Caco-2 (cell line): ENCODE data around the gene UCK1. TPM values are rescaled to one million over a fixed set of nuclear protein-coding genes. Genes with fewer than 3 reads are reported as not detected.

Experiments used
- BruUV-seq: library from RNA; stranded (reverse); fragments of 400-500 nt; replicated peaks from 2 replicates; lab custom pipeline; 2021; lab: Mats Ljungman, UMichigan
- CTCF ChIA-PET: fragments of 300-600 bp; sonication (Branson Sonifier 250); formaldehyde crosslinking; loops from one replicate; lab custom pipeline; 2022; ENCODE audit warnings: antibody characterized with exemption; lab: Charles Lee
- POLR2A ChIA-PET: fragments of 300-600 bp; sonication (Branson Sonifier 250); formaldehyde crosslinking; loops from one replicate; lab custom pipeline; 2022; ENCODE audit warnings: antibody characterized with exemption; lab: Charles Lee
- DNase-seq, 2 experiments: peaks; one replicate each; pipeline versions ENCODE4 v3.0.0 to v3.0.0-alpha.2; 2020 to 2022
- H3K27me3 ChIP-seq: replicated peaks from 2 replicates; pipeline ENCODE4 v1.6.0; 2011; ENCODE audit warnings: low read length; ENCODE audit not compliant: control insufficient read depth, insufficient read depth
- H3K36me3 ChIP-seq: 2 replicates; pipeline ENCODE4 v1.5.1; 2011; ENCODE audit warnings: low read length; ENCODE audit not compliant: control insufficient read depth, insufficient read depth
- H3K4me1 ChIP-seq: fragments of 250-450 bp; sonication (Bioruptor Pico); 2 replicates; pipeline ENCODE4 v1.5.1; 2020; ENCODE audit warnings: mild to moderate bottlenecking
- H3K4me3 ChIP-seq: 2 replicates; pipeline ENCODE4 v1.5.1; 2011; ENCODE audit warnings: low read depth, mild to moderate bottlenecking, control low read depth, low read length
- H3K9me3 ChIP-seq: fragments of 250-450 bp; sonication (Bioruptor Pico); 2 replicates; pipeline ENCODE4 v1.5.1; 2020; ENCODE audit warnings: mild to moderate bottlenecking, moderate library complexity
- H3K27ac Mint-ChIP-seq: one replicate; pipeline ENCODE4 v1.8.0; 2022; ENCODE audit warnings: mixed read lengths; ENCODE audit not compliant: unreplicated experiment
- H3K27me3 Mint-ChIP-seq: one replicate; pipeline ENCODE4 v1.8.0; 2022; ENCODE audit warnings: mixed read lengths; ENCODE audit not compliant: insufficient read depth, unreplicated experiment
- H3K36me3 Mint-ChIP-seq: one replicate; pipeline ENCODE4 v1.8.0; 2022; ENCODE audit warnings: mild to moderate bottlenecking, mixed read lengths; ENCODE audit not compliant: insufficient read depth, unreplicated experiment
- H3K4me1 Mint-ChIP-seq: one replicate; pipeline ENCODE4 v1.8.0; 2022; ENCODE audit warnings: low read depth, mixed read lengths; ENCODE audit not compliant: unreplicated experiment
- H3K4me3 Mint-ChIP-seq: one replicate; pipeline ENCODE4 v1.8.0; 2022; ENCODE audit warnings: mild to moderate bottlenecking, moderate library complexity, mixed read lengths; ENCODE audit not compliant: unreplicated experiment
- H3K9me3 Mint-ChIP-seq: one replicate; pipeline ENCODE4 v1.8.0; 2022; ENCODE audit warnings: mixed read lengths; ENCODE audit not compliant: unreplicated experiment
- intact Hi-C: fragments of 100-400 bp; cut with micrococcal nuclease; formaldehyde crosslinking; loops from one replicate; pipeline ENCODE4 v1.10.0; 2022; ENCODE audit not compliant: unreplicated experiment
- total RNA-seq: library from RNA; stranded (reverse); gene quantifications from 2 replicates; pipeline ENCODE4 v1.2.3, GENCODE V29; 2022
- TF ChIP-seq, protein P1 (sequence below), 2 experiments: fragments of 200-600 bp in 1 of 2; IDR thresholded peaks; 1 replicate in 1 of 2; 2 replicates in 1 of 2; pipeline versions ENCODE4 v1.5.1 to v1.8.0; 2011 to 2022; ENCODE audit warnings: antibody characterized with exemption in 1 of 2, control low read depth in 1 of 2, inconsistent platforms in 1 of 2, low read depth in 1 of 2, low read length in 1 of 2, mild to moderate bottlenecking in 1 of 2, moderate library complexity in 1 of 2; ENCODE audit not compliant: insufficient read depth in 1 of 2, severe bottlenecking in 1 of 2, unreplicated experiment in 1 of 2

UCK1 gene
- total RNA-seq, 1 experiment from 2014 or later = 25.7 TPM

DNA sequence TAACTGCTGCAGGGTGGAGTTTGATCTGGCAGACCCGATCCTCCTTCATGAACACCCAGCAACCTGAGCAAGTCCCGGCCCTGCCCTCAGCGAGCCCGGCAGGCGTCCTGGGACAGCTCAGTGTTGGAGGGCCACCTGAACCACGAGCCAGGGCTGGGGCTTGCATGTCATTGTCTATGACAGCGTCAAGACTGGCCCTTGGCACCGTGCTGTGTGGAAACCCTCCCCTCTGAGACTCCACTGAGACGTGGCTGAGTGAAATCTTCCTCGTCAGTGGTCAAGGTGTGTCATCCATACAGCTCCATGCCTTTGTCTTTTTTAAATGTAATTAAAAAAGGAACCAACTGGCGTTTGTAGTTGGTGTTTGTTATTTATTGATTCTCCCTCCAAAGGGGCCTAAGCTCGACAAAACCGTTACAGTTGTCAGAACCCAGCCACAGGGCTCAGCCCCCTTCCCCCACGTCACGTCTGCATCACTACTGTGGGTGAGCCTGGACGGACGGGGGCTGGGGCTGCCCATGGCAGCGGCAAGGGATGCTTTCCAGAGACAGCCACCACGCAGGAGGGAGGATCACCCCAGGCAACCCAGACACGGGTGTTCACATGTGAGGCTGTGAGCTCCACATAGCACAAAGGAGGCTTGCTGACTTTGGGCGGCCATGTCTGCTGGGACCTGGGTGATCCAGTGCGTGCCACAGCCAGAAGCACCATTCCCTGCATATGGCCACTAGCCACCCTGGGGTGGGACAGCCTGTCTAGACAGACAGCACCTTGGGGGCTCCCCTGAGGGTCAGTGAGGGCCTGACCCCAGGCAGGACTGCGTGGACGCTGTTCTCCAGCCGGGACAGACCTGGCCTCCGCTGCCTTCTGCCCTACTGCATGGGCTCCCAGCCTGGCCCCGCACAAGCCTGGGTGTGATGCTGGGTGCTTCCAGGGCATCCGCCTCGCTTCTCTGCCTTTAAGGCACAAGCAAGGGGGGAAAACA, 7.3 kb downstream of the UCK1 start:
- Mint-ChIP-seq H3K4me3 (no peak overlapping the region), H3K4me1 (no peaks in the 10 kb centered on the region), H3K36me3 (peaks cover 63% of the 10 kb centered on the region), H3K9me3 (no peaks in the 10 kb centered on the region), H3K27me3 (no peaks in the 10 kb centered on the region), H3K27ac (no peak overlapping the region)
- ChIA-PET CTCF (no interaction called here), POLR2A (no interaction called here)
- TF ChIP-seq, protein P1, sequence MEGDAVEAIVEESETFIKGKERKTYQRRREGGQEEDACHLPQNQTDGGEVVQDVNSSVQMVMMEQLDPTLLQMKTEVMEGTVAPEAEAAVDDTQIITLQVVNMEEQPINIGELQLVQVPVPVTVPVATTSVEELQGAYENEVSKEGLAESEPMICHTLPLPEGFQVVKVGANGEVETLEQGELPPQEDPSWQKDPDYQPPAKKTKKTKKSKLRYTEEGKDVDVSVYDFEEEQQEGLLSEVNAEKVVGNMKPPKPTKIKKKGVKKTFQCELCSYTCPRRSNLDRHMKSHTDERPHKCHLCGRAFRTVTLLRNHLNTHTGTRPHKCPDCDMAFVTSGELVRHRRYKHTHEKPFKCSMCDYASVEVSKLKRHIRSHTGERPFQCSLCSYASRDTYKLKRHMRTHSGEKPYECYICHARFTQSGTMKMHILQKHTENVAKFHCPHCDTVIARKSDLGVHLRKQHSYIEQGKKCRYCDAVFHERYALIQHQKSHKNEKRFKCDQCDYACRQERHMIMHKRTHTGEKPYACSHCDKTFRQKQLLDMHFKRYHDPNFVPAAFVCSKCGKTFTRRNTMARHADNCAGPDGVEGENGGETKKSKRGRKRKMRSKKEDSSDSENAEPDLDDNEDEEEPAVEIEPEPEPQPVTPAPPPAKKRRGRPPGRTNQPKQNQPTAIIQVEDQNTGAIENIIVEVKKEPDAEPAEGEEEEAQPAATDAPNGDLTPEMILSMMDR (IDR thresholded peaks at IDR 0.05; ENCODE audit: insufficient read depth in 1 of 2, low read depth in 1 of 2, low read length in 1 of 2, severe bottlenecking in 1 of 2, unreplicated experiment in 1 of 2) = no peak
- no peaks in the 10 kb centered on the region for H3K9me3 ChIP-seq
- DNase-seq = no peak
- H3K4me1 ChIP-seq = no peaks in the 10 kb centered on the region
- intact Hi-C loops = no loop called here
- H3K36me3 ChIP-seq = peaks cover 5% of the 10 kb centered on the region
- no TSS peak for BruUV-seq
- H3K27me3 ChIP-seq = no peaks in the 10 kb centered on the region
- H3K4me3 ChIP-seq = no peak overlapping the region

DNA sequence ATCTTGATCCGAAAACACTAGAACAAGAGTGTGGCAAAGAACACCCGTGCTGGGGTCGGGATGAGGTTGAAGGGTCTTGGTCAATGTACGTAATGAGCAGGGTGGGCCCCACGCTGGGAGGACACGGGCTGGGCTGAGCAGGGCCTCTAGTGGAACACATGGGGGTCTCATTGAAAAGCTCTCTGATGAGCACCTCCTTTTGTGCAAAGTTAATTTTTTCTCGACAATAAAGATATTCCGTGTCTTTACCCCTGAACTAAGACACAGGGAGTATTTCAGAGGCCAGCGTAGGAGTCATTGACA, 8.0 kb downstream of the UCK1 start:
- no peak for DNase-seq
- Histone ChIP-seq H3K27me3 (no peaks in the 10 kb centered on the region), H3K9me3 (no peaks in the 10 kb centered on the region), H3K4me1 (no peaks in the 10 kb centered on the region), H3K36me3 (peaks cover 5% of the 10 kb centered on the region), H3K4me3 (no peak overlapping the region)
- Mint-ChIP-seq H3K36me3 (peaks cover 60% of the 10 kb centered on the region), H3K9me3 (no peaks in the 10 kb centered on the region), H3K4me1 (no peaks in the 10 kb centered on the region), H3K27ac (no peak overlapping the region), H3K27me3 (no peaks in the 10 kb centered on the region), H3K4me3 (peak overlapping the region; percentile 39)
- POLR2A ChIA-PET = no interaction called here
- no TSS peak for BruUV-seq
- intact Hi-C loops = no loop called here
- CTCF ChIA-PET = no interaction called here
- TF ChIP-seq, protein P1 (IDR thresholded peaks at IDR 0.05; ENCODE audit: insufficient read depth in 1 of 2, low read depth in 1 of 2, low read length in 1 of 2, severe bottlenecking in 1 of 2, unreplicated experiment in 1 of 2) = no peak

DNA sequence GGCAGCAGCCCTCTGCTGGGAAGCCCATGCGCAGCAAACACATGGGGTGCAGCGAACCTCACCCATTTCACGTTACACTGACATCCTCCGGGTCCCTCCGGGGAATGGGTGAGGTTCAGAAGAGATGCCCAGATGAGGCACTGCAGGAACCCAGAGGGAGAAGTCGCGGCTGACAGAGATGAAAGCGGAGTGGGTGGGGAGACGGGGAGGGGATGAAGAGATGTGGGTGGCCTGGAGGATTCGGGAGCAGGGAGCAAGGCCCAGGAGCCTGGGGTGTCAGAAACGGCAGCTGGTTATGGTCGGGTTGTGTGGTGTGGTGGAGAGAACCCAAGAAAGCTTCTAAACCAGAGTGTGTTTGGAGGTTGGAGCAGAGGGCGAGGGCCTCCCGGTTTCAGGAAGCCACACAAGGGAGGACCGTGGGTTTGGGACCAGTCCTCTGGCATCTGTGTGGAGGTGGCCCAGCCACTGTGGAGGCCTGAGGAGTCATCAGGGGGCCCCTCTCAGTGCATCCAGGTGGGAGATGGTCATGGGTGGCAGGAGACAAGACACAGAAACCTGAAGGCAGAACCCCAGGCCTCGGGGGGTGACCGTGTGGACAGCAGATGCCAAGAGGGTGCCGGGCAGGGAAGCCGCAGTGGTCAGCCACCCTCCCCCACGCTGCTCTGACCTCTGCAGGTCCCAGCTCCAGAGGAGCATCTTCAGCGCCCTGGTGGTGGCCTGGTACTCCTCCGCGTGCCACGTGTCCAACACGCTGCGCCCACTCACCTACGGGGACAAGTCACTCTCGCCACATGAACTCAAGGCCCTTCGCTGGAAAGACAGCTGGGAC, 8.6 kb downstream of the UCK1 start:
- no peak overlapping the region for H3K4me3 ChIP-seq
- peak overlapping the region; percentile 39 for H3K4me3 Mint-ChIP-seq
- H3K4me1 Mint-ChIP-seq = no peaks in the 10 kb centered on the region
- TF ChIP-seq, protein P1 (IDR thresholded peaks at IDR 0.05; ENCODE audit: insufficient read depth in 1 of 2, low read depth in 1 of 2, low read length in 1 of 2, severe bottlenecking in 1 of 2, unreplicated experiment in 1 of 2) = no peak
- peaks cover 5% of the 10 kb centered on the region for H3K36me3 ChIP-seq
- no peaks in the 10 kb centered on the region for H3K9me3 Mint-ChIP-seq
- no peak overlapping the region for H3K27ac Mint-ChIP-seq
- H3K27me3 Mint-ChIP-seq = no peaks in the 10 kb centered on the region
- intact Hi-C loops = no loop called here
- no TSS peak for BruUV-seq
- no peaks in the 10 kb centered on the region for H3K27me3 ChIP-seq
- CTCF ChIA-PET = no interaction called here
- H3K36me3 Mint-ChIP-seq = peaks cover 60% of the 10 kb centered on the region
- DNase-seq = no peak
- no peaks in the 10 kb centered on the region for H3K9me3 ChIP-seq
- POLR2A ChIA-PET = no interaction called here
- no peaks in the 10 kb centered on the region for H3K4me1 ChIP-seq
